Osteoblast (primary cell): ENCODE results near the gene MSGN1. TPM values are rescaled to one million over a fixed set of nuclear protein-coding genes. Genes with fewer than 3 reads are reported as not detected.

Experiments used
- DNase-seq: peaks from one replicate; pipeline ENCODE4 v3.0.0; 2011; ENCODE audit warnings: low spot score, mixed read lengths; ENCODE audit not compliant: insufficient read length; ENCODE audit errors: missing footprints
- H2AFZ ChIP-seq: 2 replicates; pipeline ENCODE4 v1.6.0; 2011; ENCODE audit warnings: mild to moderate bottlenecking, low read length
- H3K27ac ChIP-seq: 2 replicates; pipeline ENCODE4 v1.5.1; 2011; ENCODE audit warnings: mild to moderate bottlenecking, low read depth, low read length, moderate library complexity
- H3K27me3 ChIP-seq: 2 replicates; pipeline ENCODE4 v1.6.0; 2012; ENCODE audit warnings: mild to moderate bottlenecking, control low read depth, inconsistent platforms, low read length, moderate library complexity; ENCODE audit not compliant: insufficient read depth
- H3K36me3 ChIP-seq: 2 replicates; pipeline ENCODE4 v1.5.1; 2011; ENCODE audit warnings: mild to moderate bottlenecking, low read length, control low read depth, moderate library complexity; ENCODE audit not compliant: insufficient read depth
- H3K4me1 ChIP-seq: 2 replicates; pipeline ENCODE4 v1.5.1; 2011; ENCODE audit warnings: mild to moderate bottlenecking, low read length, control low read depth, moderate library complexity; ENCODE audit not compliant: insufficient read depth
- H3K4me2 ChIP-seq: 2 replicates; pipeline ENCODE4 v1.6.0; 2011; ENCODE audit warnings: mild to moderate bottlenecking, low read length; ENCODE audit not compliant: insufficient read depth
- H3K4me3 ChIP-seq: fragments of 200-600 bp; sonication (generic); 3 replicates; pipeline ENCODE4 v1.5.1; 2012; ENCODE audit warnings: mild to moderate bottlenecking, low read length, inconsistent platforms; ENCODE audit not compliant: insufficient read depth
- H3K79me2 ChIP-seq: 2 replicates; pipeline ENCODE4 v1.6.0; 2012; ENCODE audit warnings: mild to moderate bottlenecking, low read length, control low read depth, inconsistent platforms; ENCODE audit not compliant: insufficient read depth
- H3K9me3 ChIP-seq: 2 replicates; pipeline ENCODE4 v1.5.1; 2011; ENCODE audit warnings: low read depth, low read length, control low read depth
- H4K20me1 ChIP-seq: 2 replicates; pipeline ENCODE4 v1.6.0; 2012; ENCODE audit warnings: mild to moderate bottlenecking, low read length, control low read depth; ENCODE audit not compliant: insufficient read depth
- total RNA-seq: library from RNA; depleted of rRNA; stranded (reverse); fragments of >200 nt; gene quantifications from 2 replicates; pipeline ENCODE4 v1.2.3, GENCODE V29; 2012
- TF ChIP-seq, protein P1 (sequence below): IDR thresholded peaks from 2 replicates; pipeline ENCODE4 v1.5.1; 2011; ENCODE audit warnings: mild to moderate bottlenecking, low read depth, low read length, moderate library complexity; ENCODE audit errors: extremely low read depth

MSGN1 gene
- total RNA-seq, 1 donor = not detected

DNA sequence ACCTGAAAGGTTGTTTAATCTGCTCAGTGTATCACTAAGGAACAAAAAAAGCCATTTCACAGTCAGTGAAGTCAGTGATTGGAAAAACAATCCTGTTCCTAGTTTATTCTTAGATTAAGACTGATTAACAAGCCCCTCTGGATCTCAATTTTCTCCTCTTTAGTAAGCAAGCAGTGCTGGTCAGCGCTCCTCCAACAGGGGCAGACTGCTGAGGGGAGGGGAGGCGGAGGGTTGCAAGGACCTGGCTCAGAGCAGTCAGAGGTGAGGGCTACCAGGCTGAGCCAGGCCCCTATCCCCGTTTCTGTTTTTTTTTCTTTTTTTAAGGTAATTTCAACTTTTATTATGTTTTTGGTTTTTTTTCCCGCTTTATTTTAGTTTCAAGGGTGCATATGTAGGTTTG is 37.5 kb downstream of the MSGN1 start:
- H3K4me1 ChIP-seq = no peaks in the 10 kb centered on the region

DNA sequence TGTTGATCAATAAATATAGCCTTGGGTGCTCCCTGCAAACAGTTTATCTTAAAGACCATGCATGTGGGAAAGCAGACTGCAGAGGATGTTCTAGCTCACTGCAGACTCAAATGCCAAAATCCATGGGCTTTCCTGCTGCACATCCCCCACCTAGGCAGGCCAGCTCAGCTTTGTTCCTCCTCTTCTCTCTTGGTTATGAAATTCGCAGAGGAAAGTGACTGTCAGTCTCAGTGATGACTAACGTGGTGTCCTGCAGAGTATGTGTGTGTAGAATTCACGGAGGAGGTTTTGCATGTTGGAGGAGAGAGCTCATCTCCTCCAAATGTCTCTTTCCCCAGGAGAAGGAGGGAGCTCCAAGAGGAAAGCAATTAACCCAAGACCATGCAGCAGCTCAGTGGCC is 40.8 kb downstream of the MSGN1 start:
- no peaks in the 10 kb centered on the region for H3K36me3 ChIP-seq
- no peaks in the 10 kb centered on the region for H4K20me1 ChIP-seq
- H3K27ac ChIP-seq = no peak overlapping the region
- no peaks in the 10 kb centered on the region for H3K4me1 ChIP-seq
- DNase-seq = no peak
- no peak overlapping the region for H2AFZ ChIP-seq
- H3K4me2 ChIP-seq = no peak overlapping the region
- no peak overlapping the region for H3K4me3 ChIP-seq
- TF ChIP-seq, protein P1, sequence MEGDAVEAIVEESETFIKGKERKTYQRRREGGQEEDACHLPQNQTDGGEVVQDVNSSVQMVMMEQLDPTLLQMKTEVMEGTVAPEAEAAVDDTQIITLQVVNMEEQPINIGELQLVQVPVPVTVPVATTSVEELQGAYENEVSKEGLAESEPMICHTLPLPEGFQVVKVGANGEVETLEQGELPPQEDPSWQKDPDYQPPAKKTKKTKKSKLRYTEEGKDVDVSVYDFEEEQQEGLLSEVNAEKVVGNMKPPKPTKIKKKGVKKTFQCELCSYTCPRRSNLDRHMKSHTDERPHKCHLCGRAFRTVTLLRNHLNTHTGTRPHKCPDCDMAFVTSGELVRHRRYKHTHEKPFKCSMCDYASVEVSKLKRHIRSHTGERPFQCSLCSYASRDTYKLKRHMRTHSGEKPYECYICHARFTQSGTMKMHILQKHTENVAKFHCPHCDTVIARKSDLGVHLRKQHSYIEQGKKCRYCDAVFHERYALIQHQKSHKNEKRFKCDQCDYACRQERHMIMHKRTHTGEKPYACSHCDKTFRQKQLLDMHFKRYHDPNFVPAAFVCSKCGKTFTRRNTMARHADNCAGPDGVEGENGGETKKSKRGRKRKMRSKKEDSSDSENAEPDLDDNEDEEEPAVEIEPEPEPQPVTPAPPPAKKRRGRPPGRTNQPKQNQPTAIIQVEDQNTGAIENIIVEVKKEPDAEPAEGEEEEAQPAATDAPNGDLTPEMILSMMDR = no peak
- peaks cover 3% of the 10 kb centered on the region for H3K27me3 ChIP-seq
- no peaks in the 10 kb centered on the region for H3K9me3 ChIP-seq
- no peaks in the 10 kb centered on the region for H3K79me2 ChIP-seq

More for the DNA sequence above, 37.5 kb downstream of the MSGN1 start:
- Histone ChIP-seq H3K4me3 (no peak overlapping the region), H3K9me3 (no peaks in the 10 kb centered on the region), H3K79me2 (no peaks in the 10 kb centered on the region), H3K27ac (no peak overlapping the region), H3K36me3 (no peaks in the 10 kb centered on the region), H3K27me3 (peaks cover 3% of the 10 kb centered on the region), H4K20me1 (no peaks in the 10 kb centered on the region), H2AFZ (no peak overlapping the region), H3K4me2 (no peak overlapping the region)
- DNase-seq = no peak
- TF ChIP-seq, protein P1 = no peak

DNA sequence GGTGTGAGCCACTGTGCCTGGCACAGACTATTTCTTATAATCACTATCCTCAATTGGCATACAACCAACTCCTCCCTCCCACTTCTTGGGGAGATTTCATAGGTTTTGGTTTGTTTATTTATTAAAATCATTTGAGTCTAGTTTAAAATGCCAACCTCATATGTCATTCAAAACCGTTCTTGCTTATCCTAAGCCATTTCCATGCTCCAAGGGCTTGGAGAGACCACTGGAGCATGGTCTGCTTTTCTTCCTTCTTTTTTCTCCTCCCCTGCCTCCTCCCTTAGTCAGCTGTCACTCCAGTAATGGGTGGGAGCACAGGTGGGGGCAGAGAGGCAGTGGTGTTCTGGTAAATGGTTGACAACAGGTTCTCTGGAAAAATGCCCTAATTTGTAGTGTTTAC is 41.8 kb downstream of the MSGN1 start:
- no peaks in the 10 kb centered on the region for H4K20me1 ChIP-seq
- no peaks in the 10 kb centered on the region for H3K4me1 ChIP-seq
- no peak overlapping the region for H3K27ac ChIP-seq
- no peaks in the 10 kb centered on the region for H3K9me3 ChIP-seq
- no peak overlapping the region for H3K4me3 ChIP-seq
- H3K36me3 ChIP-seq = no peaks in the 10 kb centered on the region
- H3K27me3 ChIP-seq = peaks cover 3% of the 10 kb centered on the region
- H3K79me2 ChIP-seq = no peaks in the 10 kb centered on the region
- TF ChIP-seq, protein P1 = no peak
- no peak for DNase-seq
- H3K4me2 ChIP-seq = no peak overlapping the region
- H2AFZ ChIP-seq = no peak overlapping the region

DNA sequence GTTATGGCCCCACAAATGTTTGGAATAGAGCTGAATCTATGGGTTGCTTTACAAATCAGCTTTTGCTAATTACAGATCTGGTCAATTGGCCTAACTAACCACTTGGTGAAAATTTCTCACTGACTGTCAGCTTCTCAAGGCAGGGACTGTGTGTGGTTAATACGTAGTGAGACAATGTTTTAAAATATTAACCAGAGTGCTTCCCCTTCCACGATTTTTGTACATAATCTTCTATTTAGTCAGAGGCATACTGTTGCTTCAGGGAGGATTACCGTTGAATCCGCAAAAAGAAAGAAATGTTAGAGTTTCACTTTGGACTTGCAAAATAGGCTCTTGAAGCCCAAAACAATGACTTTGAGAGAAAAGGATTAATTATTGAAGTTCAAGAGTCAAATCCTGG is 47.3 kb downstream of the MSGN1 start:
- no peaks in the 10 kb centered on the region for H3K27me3 ChIP-seq
- TF ChIP-seq, protein P1 = no peak
- no peak overlapping the region for H3K27ac ChIP-seq
- no peaks in the 10 kb centered on the region for H4K20me1 ChIP-seq
- H3K9me3 ChIP-seq = no peaks in the 10 kb centered on the region
- H2AFZ ChIP-seq = no peak overlapping the region
- no peak overlapping the region for H3K4me2 ChIP-seq
- H3K4me3 ChIP-seq = no peak overlapping the region
- H3K4me1 ChIP-seq = no peaks in the 10 kb centered on the region
- H3K79me2 ChIP-seq = no peaks in the 10 kb centered on the region
- H3K36me3 ChIP-seq = no peaks in the 10 kb centered on the region
- no peak for DNase-seq
